GM19025 (cell line): ENCODE results near the gene GINS2.
A peak's percentile ranks its signal among the peaks of the same experiment; 100 is the strongest.

Experiments used
- ATAC-seq: cut with Tn5 transposase; IDR thresholded peaks from one replicate; pipeline ENCODE4 v1.9.1; 2021; ENCODE audit warnings: mild to moderate bottlenecking, low read depth, moderate library complexity; ENCODE audit not compliant: unreplicated experiment

The GINS2 gene

DNA sequence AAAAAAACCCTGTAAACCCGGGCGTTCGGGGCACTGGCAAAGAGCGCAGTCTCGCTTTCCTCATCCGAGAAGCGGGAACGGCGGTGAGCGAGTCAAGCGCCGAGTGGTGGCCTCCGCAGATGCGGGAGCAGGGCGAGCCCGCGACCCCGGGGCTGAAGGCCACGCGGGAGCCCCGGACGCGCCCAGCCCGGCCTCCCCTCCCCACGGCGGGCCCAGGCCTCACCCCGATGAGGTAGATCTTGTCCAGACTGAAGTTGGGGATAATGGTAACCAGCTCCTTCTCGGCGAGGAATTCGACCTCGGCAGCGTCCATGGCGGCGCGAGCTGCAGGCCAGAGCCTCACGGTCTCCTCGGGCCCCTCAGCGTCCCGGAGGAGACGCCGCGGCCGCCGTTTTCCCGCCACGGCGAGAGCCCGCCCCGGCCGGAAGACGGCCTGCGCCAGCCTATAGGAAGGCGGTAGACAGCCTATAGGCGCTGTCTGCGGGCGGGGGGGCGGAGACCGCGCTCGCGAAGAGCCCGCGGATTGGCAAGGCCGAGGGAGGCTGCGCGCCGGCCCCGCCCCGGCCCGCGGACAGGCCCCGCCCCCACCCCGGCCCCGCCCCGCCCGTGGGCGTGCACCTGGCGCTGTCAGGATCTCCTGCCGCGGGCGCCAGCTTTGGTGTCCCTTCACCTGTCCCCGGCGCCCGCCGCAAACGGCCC, at the start of gene GINS2:
TSS of gene GINS2 (minus strand) at position 369 of the 699 bp plus-strand sequence. CDS start at position 313, 56 bp downstream.
- peak; percentile 94 for ATAC-seq

DNA sequence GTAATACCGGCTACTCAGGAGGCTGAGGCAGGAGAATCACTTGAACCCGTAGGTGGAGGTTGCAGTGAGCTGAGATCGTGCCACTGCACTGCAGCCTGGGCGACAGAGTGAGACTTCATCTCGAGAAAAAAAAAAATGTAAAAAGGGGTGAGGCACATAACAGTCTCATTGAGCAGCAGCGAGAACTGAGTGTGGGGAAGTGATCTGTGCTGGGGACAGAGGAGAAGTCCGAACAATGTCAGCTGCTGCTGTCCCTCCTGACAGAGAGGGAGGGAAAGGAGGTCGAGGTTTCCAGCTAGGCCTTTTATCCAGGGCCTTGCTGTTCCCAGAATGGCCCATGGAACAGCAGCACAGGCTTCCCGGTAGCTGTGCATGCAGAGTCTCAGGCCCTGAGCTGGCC, 48.2 kb upstream of the GINS2 start:
- ATAC-seq, result no peak

DNA sequence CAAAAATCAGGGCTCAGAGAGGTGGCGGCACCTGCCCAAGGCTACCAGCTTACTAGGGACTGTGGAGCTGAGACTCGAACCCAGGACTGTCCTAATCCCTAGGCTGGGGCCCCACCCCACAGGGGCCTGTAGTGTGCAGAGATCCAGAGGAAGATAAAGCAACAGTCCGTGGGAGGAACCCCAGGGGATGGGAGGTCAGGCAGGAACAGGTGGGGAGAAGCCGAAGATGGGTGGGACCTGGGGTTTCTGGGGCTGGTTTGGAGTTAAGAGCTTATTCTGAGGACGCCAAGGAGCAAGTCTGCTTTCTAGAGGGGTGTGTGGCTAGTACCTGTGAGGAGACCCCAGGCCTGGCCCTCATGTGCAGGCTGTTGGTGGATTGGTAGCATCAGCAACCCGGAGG, 47.2 kb upstream of the GINS2 start:
- no peak for ATAC-seq

DNA sequence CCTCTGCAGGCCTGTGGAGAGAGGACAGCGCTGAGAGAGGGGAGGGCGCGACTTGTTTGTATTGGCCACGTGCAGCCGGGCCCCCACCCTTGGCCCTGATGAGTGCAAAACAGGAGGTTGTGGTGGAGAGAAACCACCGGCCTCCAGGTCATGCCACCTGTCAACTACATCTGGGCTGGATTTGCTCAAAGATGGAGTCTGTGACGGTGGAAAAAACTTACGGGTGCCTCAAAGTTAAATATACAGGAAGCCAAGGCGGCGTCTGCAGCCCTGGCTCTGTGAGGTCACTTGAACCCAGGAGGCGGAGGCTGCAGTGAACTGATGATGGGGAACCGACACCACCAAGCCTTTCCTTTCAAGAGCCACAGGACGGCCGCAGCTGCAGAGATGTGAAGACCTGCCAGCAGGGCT, 46.5 kb upstream of the GINS2 start:
- ATAC-seq, result no peak

DNA sequence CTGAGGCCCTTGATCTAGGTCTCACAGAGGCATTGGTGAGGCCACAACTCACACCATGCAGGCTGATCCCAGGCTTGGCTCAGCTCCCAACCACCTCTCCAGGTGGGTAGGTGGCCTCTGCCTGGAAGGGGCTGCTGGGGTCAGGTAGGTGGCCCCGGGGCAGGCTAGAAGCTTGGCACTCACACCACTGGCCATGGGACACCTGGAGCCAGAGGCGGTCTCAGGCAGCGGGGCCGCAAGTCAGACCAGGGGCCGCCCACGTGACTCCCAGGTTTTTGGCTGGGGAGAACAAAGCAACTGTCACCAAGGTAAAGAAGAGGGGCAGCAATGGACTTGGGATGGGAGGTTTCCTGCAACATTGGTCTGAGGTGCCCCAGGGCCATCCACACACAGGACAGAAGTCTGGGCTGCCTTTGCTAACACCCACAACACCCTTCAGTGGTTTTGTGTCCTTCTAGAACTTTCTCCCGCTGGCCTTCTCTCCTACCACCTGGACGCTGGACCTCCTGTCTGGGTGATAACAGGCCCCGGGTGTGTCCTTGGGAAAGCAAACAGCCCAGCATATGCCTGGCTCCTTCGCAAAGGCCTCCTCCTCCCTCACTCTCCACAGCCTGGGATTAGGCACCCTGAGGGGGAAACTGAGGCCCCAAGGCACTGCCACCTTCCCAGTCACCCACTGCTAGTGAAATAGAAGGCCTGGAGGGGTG, 45.7 kb upstream of the GINS2 start:
- ATAC-seq, result no peak

DNA sequence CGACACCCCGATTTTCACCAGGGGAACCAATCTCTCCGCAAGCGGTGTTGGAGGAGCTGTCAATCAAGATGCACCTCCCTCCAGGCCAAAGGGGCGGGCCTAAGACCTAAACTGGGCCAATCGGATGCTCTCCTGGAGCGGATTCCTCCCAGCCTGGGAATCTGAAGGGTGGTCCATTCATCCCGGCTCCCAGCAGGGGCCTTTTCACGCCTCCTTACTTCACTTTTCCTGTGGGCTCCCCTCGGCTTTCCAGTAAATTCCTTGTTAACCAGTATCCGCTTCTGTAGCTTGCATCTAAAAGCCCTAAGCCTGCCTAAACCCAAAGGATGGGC, 45.1 kb upstream of the GINS2 start:
- no peak for ATAC-seq

DNA sequence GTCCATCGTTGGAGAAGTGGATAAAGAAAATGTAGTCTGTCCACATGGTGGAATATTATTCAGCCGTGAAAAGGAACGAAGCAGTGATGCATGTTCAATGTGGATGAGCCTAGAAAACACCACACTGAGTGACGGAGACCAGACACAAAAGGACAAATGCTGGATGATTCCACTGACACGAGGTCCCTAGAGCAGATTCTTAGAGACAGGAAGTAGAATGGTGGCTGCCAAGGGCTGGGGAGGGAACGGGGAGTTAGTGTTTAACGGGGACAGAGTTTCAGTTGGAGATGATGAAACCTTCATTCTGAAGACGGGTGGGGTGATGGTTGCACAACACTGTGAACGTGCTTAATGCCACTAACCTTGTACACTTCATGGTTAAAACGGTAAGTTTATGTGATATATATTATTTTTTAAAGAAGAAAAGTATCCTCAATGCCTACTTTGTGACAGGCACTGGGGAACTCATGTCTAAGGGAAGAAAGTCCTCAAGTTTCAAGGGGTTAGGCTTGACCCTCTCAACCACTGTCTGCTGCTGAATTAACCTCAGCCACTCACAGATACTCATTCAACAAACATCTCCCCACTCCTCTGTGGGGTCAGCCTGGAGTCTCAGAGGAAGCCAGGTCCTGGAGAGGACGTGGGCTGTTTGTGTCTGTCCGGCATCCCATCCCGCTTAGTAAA, 44.5 kb upstream of the GINS2 start:
- ATAC-seq, result no peak

DNA sequence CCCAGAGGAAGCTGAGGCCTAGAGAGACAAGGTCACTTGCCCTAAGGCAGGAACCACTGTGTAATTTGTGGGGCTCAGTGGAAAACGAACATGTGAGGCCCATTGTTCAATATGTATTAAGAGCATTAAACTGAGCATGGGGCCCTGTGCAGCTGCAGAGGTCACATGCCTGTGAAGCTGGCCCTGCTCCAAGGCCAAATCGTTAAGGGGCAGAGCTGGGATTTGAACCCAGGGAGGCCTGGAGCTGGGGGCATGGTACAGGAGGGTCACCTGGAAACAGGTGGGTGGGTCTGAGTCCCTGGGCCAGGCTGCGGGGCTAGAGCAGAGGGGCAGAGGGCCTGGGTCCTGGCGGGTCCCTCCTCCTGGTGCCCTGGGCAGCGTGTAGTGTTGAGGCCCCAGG, 42.4 kb upstream of the GINS2 start:
- ATAC-seq, result no peak

DNA sequence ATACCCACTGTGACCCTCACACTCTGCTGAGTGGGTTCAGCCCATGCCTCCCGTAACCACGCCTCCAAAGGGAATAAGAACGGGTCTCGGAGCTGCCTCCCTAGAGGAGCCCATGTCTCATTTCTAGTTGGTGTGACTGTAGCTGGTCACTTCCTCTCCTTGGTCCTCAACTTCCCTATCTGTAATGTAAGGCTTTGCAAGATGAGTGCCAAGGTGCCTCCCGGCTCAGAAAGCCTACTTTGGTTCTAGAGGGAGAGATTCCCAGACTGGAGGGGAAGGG, 41.4 kb upstream of the GINS2 start:
- no peak for ATAC-seq

DNA sequence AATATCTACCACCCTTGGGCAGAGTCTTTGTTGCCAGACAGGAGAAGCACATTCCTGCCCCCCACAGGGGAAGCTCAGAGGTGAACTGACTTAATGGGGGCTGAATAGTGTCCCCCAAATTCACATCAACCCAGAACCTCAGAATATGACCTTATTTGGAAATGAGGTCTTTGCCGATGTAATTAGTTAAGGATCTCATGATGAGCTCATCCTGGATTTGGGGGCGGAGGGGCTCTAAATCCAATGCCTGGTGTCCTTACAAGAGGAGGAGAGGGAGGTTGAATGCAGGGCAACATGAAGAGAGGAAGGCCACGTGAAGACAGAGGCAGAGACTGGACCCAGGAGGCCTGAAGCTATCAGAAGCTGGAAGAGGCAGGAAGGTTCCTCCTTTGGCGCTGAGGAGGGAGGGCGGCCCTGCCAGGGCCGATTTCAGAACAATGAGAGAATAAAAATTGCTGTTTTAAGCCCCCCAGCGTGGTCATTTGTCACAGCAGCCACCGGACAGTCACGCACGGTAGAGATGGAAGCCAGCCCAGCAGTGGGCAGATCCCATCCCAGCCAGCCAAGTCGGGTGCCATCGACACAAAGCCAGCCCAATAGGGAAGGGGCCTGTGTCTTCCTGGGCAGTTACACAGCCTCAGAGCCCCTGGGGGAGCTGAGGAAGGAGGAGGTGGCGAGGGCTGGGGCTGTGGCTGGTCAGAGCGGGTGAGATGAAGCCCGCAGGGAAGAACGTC, 40.9 kb upstream of the GINS2 start:
- ATAC-seq, result no peak

DNA sequence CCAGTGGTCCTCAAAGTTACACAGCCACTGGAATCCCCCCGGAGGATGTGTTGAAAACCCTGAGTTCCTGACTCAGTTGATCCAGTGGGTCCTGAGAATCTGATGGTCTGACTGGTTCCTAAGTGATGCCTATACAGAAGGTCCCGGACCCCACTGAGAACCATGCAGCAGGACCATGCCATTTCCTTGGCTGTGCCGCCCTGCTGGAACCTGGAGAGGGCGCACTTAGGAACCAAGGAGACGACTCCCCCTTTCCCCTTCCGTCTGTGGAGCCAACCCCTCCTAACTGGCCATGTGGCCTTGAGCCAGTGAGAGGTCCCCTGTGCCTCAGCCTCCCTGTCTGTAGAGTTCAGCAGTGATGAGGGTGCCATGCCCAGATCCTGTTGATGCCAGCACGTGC, 40.1 kb upstream of the GINS2 start:
- no peak for ATAC-seq

DNA sequence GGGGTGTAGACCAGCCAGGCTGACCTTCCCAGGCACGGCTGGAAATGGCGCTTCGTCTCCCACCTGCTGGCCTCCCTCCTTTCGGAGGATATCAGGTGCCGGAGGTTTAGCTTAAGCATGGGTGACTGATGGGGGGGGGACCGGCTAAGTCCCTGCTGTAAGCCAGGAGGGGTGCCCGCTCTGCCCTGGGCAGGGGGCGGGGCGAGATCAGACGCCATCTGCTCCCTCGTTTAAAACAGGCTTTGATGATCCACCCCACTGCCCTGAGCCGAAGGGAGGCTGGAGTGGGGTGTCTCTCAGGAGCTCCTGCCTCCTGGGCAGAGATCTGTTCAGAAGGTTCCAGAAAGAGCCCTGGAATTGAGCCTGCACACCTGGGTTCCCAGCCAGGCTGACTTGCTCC, 36.2 kb upstream of the GINS2 start:
- no peak for ATAC-seq

DNA sequence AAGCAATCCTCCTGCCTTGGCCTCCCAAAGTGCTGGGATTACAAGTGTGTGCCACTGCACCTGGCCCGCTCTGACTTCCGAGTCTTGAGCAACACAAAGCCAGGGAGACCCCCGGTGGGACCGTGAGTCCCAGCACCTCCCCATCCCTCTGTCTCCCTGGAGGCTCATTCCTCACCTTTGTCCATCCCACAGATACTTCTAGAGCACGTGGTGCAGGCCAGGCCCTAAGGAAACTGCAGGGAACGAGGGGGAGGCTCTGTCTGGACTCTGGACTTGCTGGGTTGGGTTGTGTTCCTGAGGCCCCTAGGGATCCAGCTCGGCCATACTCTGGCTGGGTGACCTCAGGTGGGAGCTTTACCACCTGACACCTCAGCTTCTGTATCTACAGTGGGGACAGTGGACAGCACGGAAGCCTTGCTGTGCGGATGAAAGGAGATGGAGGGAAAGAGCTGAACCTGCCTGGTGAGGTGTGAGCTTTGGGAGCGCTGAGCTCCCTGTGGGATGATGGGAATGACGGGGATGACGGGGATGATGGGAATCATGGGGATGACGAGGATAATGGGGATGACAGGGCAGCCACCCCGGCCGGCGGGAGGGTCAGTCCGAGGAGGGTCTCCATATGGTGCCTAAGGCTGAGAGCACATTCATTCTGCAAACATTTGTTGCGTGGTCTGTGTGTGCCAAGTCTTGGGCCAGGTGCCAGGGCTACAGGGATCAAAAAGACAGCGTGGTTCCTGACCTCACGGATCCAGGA, 35.5 kb upstream of the GINS2 start:
- no peak for ATAC-seq

DNA sequence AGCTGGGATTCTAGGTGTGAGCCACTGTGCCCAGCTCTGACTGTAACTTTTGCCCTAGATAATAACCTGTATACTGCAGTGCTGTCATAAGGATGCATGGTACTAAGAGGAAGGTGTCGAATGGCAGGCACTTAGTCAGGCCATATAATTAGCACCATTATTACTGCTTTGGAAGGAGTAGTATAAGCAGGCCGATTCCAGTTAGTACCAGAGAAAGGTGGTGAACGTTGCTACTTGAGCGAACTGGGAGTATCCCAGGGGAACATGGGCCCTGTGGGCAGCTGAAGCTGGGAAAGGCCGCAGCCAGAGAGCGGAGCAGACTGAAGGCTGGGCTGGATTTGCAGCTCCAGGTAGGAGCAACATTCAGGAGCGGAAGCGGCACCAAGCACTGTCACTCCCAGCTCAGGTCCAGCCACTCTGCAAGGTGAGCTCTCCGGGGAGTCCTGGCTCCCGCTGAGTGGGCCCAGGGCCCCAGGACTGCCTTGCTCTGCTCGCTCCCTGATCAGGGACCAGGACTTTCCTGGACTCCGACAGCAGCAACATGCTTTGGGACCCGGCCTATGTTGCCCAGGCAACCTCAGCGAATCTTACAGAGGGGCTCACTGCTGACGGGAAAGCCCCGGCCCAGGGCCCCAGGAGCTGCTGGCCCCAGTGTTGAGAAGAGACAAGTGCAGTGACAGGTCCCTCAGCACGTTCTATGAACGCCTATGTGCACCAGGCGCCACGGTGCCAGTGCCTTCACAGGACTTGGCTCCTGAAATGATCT, 33.6 kb upstream of the GINS2 start:
- ATAC-seq, result no peak

DNA sequence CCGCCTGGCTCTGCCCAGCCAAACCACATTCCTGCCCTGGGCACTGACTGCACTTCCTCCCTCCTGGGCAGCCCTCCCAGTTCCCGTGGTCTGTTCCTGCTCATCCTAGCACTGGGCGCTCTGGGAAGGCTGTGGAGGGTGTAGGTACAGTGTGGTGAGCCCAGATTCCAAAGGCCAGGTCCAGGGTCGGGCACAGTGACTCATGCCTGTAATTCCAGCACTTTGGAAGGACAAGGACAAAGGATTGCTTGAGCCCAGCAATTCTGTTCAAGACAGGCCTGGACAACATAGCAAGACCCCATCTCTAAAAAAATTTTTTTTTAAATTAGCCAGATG, 31.5 kb upstream of the GINS2 start:
- ATAC-seq, result no peak

DNA sequence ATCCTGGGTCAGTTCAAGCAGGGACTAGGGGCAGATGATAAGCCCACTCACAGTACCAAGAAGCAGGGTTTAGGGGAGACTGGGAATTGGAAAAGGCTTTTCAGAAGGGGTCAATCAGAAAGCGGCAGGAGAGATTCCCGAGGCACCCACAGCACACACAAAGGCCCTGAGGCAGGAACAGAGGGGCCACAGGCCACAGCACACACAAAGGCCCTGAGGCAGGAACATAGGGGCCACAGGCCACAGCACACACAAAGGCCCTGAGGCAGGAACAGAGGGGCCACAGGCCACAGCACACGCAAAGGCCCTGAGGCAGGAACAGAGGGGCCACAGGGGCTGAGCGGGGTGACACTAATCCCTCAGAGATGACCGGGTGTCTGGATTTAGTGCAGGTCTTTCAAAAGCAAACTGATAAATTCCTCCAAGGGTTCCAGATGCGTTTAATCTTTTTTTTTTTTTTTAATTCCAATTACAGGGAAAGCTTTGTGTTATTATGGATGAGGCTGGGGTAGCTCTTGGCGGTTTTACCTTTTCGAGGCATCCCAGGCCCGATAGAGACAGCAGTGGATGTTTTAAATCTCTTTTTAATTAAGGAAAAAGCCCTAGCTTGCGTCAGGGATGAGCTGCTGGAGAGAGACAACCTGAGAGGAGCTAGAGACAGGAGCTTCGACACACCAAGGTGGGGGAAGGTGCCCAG, 31.0 kb upstream of the GINS2 start:
- no peak for ATAC-seq

DNA sequence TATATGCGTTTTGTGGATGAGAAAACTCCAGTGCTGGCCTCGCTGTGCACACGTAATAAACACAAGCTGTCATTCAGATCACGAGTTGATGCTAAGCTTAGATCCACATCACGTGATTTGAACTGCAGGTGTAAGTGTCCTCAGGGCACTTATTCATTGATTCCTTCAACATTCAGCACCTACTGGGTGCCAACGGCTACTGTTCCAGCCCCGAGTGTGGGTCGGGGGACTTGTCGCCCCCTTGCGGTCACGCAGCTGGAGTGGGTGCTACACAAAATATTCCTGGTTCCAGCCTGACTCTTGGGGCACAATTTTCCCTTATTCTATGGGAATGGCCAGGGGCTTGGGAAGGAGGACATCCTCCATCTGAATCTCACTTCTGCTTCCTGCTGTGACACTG, 29.9 kb upstream of the GINS2 start:
- ATAC-seq, result no peak

DNA sequence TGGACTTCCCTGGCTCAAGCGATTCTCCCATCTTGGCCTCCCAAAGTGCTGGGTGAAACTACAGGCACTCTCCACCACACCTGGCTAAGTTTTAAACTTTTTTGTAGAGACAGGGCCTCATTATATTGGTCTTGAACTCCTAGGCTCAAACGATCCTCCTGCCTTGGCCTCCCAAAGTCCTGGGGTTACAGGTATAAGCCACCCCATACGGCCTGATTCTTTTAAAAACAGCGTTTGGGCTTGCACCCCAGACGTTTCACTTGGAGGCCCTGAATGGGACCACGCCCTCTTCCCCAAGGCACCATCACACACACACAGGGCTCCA, 29.4 kb upstream of the GINS2 start:
- ATAC-seq, result no peak

DNA sequence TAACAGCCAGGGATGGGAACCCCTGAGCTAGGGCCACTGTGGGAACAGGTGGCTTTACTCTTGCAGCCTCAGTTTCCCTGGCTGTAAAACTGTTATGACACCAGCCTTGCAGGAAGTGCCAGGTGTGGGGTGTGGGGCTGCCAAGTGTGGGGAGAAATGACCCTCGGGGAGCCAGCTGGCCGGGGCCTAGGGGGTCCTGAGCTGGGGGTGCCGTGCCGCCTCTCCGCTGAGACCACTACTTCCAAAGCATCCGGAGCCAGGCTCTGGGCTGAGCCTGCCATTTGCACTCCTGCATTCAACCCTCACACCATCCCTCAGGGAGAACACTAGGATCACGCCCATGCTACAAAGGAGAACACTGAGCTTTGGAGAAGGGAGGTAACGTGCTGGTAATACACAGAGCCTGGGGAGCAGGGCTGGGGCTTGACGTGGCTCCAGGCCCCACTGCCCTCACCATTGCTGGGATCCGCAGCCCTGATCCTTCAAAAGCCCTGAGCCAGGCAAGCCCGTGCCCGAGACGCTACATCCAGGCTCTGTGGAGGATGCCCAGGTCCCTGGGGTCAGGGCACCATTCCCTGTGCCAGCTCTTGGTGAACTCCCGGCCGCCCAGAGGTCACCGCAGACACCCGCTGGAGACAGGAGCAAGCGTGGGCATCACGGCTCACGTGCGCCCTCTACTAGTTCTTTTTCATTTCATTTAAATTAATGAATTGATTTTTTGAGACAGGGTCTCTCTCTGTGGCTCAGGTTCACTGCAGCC, 28.8 kb upstream of the GINS2 start:
- no peak for ATAC-seq
